HepG2 (cell line): ENCODE data around the gene ALOX5. TPM values are rescaled to one million over a fixed set of nuclear protein-coding genes. Genes with fewer than 3 reads are reported as not detected.

Source experiments
- ATAC-seq: fragments of 200-7000 bp; cut with Tn5 transposase; 3 replicates; pipeline ENCODE4 v1.9.1; 2020; ENCODE audit warnings: mild to moderate bottlenecking, moderate library complexity
- BruUV-seq: library from RNA; stranded (reverse); fragments of 400-500 nt; replicated peaks from 2 replicates; lab custom pipeline; 2021; lab: Mats Ljungman, UMichigan
- CTCF ChIA-PET: fragments of 300-600 bp; formaldehyde crosslinking; extraction: SDS; loops from one replicate; lab custom pipeline; 2021; ENCODE audit warnings: low total read pairs, inconsistent platforms, low intra/inter-chr PET ratio; lab: Yijun Ruan, JAX
- POLR2A ChIA-PET: fragments of 350-600 bp; sonication (Branson Sonifier 250); formaldehyde crosslinking; loops from one replicate; lab custom pipeline; 2020; ENCODE audit warnings: antibody characterized with exemption, inconsistent platforms; lab: Yijun Ruan, JAX
- DNase-seq: peaks from one replicate; pipeline ENCODE4 v3.0.0-alpha.2; 2015; ENCODE audit warnings: low spot score
- FAIRE-seq: peaks from 3 replicates; lab custom pipeline; 2011; peaks lifted over from hg19 to GRCh38; lab: Jason Lieb, UNC
- H2AFZ ChIP-seq: one replicate; pipeline ENCODE4 v1.6.1; 2011; ENCODE audit warnings: low read length, inconsistent platforms
- H3K27ac ChIP-seq: fragments of 300-600 bp; 3 replicates; pipeline ENCODE4 v1.8.0; 2011; ENCODE audit warnings: mixed run types, mild to moderate bottlenecking, mixed read lengths, low read length, inconsistent platforms; ENCODE audit not compliant: insufficient read depth; ENCODE audit errors: extremely low read length
- H3K27me3 ChIP-seq, 2 experiments: fragments of 200-600 bp in 1 of 2; 2 replicates in 1 of 2; 3 replicates in 1 of 2; pipeline versions ENCODE4 v1.6.0 to v1.8.0; 2011; ENCODE audit warnings: low read length in 2 of 2, mild to moderate bottlenecking in 2 of 2, moderate library complexity in 2 of 2, inconsistent platforms in 1 of 2; ENCODE audit not compliant: insufficient read depth in 2 of 2, control insufficient read depth in 1 of 2
- H3K36me3 ChIP-seq, 2 experiments: fragments of 200-600 bp in 1 of 2; replicated peaks in 1 of 2; 2 replicates in 1 of 2; 3 replicates in 1 of 2; pipeline versions ENCODE4 v1.5.1 to v1.8.0; 2011; ENCODE audit warnings: low read length in 2 of 2, inconsistent platforms in 1 of 2; ENCODE audit not compliant: insufficient read depth in 2 of 2, control insufficient read depth in 1 of 2
- H3K4me1 ChIP-seq: 2 replicates; pipeline ENCODE4 v1.5.1; 2012; ENCODE audit warnings: low read length, inconsistent platforms; ENCODE audit not compliant: insufficient read depth
- H3K4me2 ChIP-seq: 2 replicates; pipeline ENCODE4 v1.6.0; 2011; ENCODE audit warnings: low read depth, low read length, inconsistent platforms
- H3K4me3 ChIP-seq, 3 experiments: fragments of 200-600 bp in 1 of 3; sonication (generic), shearing (Covaris generic) in 1 of 3; replicated peaks in 1 of 3; 2 replicates each; pipeline ENCODE4 v1.5.1; 2011 to 2016; ENCODE audit warnings: low read length in 3 of 3, inconsistent platforms in 2 of 3, low read depth in 2 of 3, mild to moderate bottlenecking in 2 of 3, control low read depth in 1 of 3, mixed read lengths in 1 of 3; ENCODE audit not compliant: insufficient read depth in 1 of 3
- H3K79me2 ChIP-seq: one replicate; pipeline ENCODE4 v1.6.1; 2011; ENCODE audit warnings: low read length, inconsistent platforms; ENCODE audit not compliant: insufficient read depth
- H3K9ac ChIP-seq: 2 replicates; pipeline ENCODE4 v1.6.0; 2011; ENCODE audit warnings: mild to moderate bottlenecking, low read depth, low read length, inconsistent platforms; ENCODE audit not compliant: insufficient read depth
- H3K9me3 ChIP-seq: 2 replicates; pipeline ENCODE4 v1.5.1; 2012; ENCODE audit warnings: mild to moderate bottlenecking, low read length
- H4K20me1 ChIP-seq: 2 replicates; pipeline ENCODE4 v1.6.0; 2011; ENCODE audit warnings: inconsistent platforms, mild to moderate bottlenecking, low read length, moderate library complexity; ENCODE audit not compliant: insufficient read depth
- ATRX ChIP-seq: sonication (generic); formaldehyde crosslinking; IDR thresholded peaks from 2 replicates; pipeline ENCODE4 v1.4.0; 2020; ENCODE audit warnings: missing genetic modification reagents, borderline replicate concordance
- JARID2 ChIP-seq: sonication (generic); formaldehyde crosslinking; IDR thresholded peaks from 2 replicates; pipeline ENCODE4 v1.8.1; 2023; ENCODE audit warnings: missing genetic modification reagents, inconsistent platforms; ENCODE audit not compliant: insufficient replicate concordance
- ZMYM4 ChIP-seq: sonication (generic); formaldehyde crosslinking; IDR thresholded peaks from 2 replicates; pipeline ENCODE4 v1.8.1; 2023; ENCODE audit warnings: mild to moderate bottlenecking, missing genetic modification reagents
- ZNF44 ChIP-seq: sonication (generic); formaldehyde crosslinking; IDR thresholded peaks from 2 replicates; pipeline ENCODE4 v1.5.1; 2020; ENCODE audit warnings: mild to moderate bottlenecking, missing genetic modification reagents
- ZNF563 ChIP-seq: sonication (generic); formaldehyde crosslinking; IDR thresholded peaks from 2 replicates; pipeline ENCODE4 v1.8.0; 2022; ENCODE audit warnings: mild to moderate bottlenecking, moderate library complexity, missing genetic modification reagents
- WGBS: methylation state at CpG from one replicate; pipeline ENCODE4 v1.1.6; 2017; ENCODE audit warnings: low lambda C conversion rate; 5-methylcytosine and 5-hydroxymethylcytosine counted together
- in situ Hi-C: cut with HindIII; loops from 2 replicates; pipeline ENCODE4 v1.10.0; 2017; ENCODE audit warnings: low pct_unique_long_range_greater_than_20kb; ENCODE audit not compliant: extremely low pct_ligation_motif_present
- intact Hi-C: fragments of 100-400 bp; cut with micrococcal nuclease; formaldehyde crosslinking; loops from one replicate; pipeline ENCODE4 v1.10.0; 2022; ENCODE audit not compliant: unreplicated experiment
- polyA plus RNA-seq, 8 experiments: library from polyadenylated mRNA; depleted of rRNA in 3 of 8; stranded (reverse) in 7 of 8; unstranded in 1 of 8; fragments of >200 nt; fragmentation: Illumina TruSeq in 4 of 8; extraction: Trizol in 4 of 8; gene quantifications; 2 replicates each; pipeline versions ENCODE4 v1.2.1 to v1.2.3, GENCODE V29; 2011 to 2016; ENCODE audit warnings: low read depth in 4 of 8, missing spikeins in 1 of 8, mixed read lengths in 1 of 8; ENCODE audit not compliant: insufficient read depth in 1 of 8
- total RNA-seq, 5 experiments: library from RNA; depleted of rRNA; stranded (reverse); fragments of >200 nt; fragmentation: Illumina TruSeq; extraction: Trizol; gene quantifications; 2 replicates each; pipeline ENCODE4 v1.2.3, GENCODE V29; 2016; ENCODE audit warnings: low read depth in 1 of 5
- TF ChIP-seq, protein P1 (sequence below): sonication (generic); formaldehyde crosslinking; IDR thresholded peaks from 2 replicates; pipeline ENCODE4 v1.5.0; 2020; ENCODE audit warnings: mild to moderate bottlenecking, missing genetic modification reagents

The ALOX5 gene
- total and polyA plus RNA-seq, 2 of the 13 experiments (the other 11 are each of a cell fraction or from before 2014, with no cell fraction given), result 0.04 TPM; not detected in 1

GRCh38 chr10:45454262-45454661 is 80.2 kb downstream of the ALOX5 start:
- Histone ChIP-seq H3K79me2 (no peaks in the 10 kb centered on the region), H3K36me3 (peaks cover 7 to 18% of the 10 kb centered on the region in 2 experiments; a peak in 4 of 5 replicates), H2AFZ (no peak overlapping the region), H3K4me1 (peaks cover 8% of the 10 kb centered on the region; the same call in 1 of the 2 replicates), H3K4me3 (no peak overlapping the region), H3K27me3 (no peaks in the 10 kb centered on the region), H3K9me3 (no peaks in the 10 kb centered on the region), H4K20me1 (no peaks in the 10 kb centered on the region), H3K27ac (no peak overlapping the region), H3K4me2 (no peak overlapping the region), H3K9ac (no peak overlapping the region)
- no TSS peak for BruUV-seq
- no peak for DNase-seq
- no peak for FAIRE-seq
- 88% methylated on average over 9 of the region's 9 CpGs for WGBS
- CTCF ChIA-PET, result no interaction called here
- in situ Hi-C loops (no loop called here), intact Hi-C loops (no loop called here)
- no peak for TF ChIP-seq ZNF563
- TF ChIP-seq ATRX (CRISPR knock-in tag), result no peak
- TF ChIP-seq JARID2, result no peak
- no peak for ATAC-seq
- POLR2A ChIA-PET, result no interaction called here

DNA sequence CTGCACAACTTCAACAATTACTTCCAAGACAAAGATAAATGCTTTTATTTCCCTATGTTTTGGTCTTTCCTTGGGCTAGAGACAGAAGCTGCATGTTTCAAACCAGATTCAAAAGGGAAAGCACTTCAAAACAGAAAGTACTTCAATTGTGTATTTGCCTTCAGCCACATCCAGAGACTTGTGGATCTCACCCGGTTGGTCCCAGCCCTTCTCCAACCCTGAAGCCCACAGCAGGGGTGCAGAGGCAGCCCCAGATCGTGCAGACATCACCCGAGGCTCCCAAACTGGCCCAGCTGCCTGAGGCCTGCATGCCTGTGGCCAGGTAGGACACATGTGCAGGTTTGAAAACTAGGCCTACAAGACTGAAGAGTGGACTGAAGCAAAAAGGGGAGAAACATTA is 80.8 kb downstream of the ALOX5 start:
- Histone ChIP-seq H3K4me3 (no peak overlapping the region), H3K4me1 (peaks cover 8% of the 10 kb centered on the region; the same call in 1 of the 2 replicates), H3K27ac (no peak overlapping the region), H3K9ac (no peak overlapping the region), H2AFZ (no peak overlapping the region), H3K9me3 (no peaks in the 10 kb centered on the region), H3K36me3 (peaks cover 10 to 23% of the 10 kb centered on the region in 2 experiments; a peak in 4 of 5 replicates), H4K20me1 (no peaks in the 10 kb centered on the region), H3K79me2 (no peaks in the 10 kb centered on the region), H3K4me2 (no peak overlapping the region), H3K27me3 (no peaks in the 10 kb centered on the region)
- DNase-seq, result no peak
- intact Hi-C loops, result no loop called here
- CTCF ChIA-PET, result no interaction called here
- BruUV-seq, result no TSS peak
- no peak for ATAC-seq
- POLR2A ChIA-PET, result no interaction called here
- FAIRE-seq, result no peak
- no peak for TF ChIP-seq ZNF44 (CRISPR knock-in tag)
- TF ChIP-seq ZMYM4 (CRISPR knock-in tag), result no peak
- TF ChIP-seq, protein P1, sequence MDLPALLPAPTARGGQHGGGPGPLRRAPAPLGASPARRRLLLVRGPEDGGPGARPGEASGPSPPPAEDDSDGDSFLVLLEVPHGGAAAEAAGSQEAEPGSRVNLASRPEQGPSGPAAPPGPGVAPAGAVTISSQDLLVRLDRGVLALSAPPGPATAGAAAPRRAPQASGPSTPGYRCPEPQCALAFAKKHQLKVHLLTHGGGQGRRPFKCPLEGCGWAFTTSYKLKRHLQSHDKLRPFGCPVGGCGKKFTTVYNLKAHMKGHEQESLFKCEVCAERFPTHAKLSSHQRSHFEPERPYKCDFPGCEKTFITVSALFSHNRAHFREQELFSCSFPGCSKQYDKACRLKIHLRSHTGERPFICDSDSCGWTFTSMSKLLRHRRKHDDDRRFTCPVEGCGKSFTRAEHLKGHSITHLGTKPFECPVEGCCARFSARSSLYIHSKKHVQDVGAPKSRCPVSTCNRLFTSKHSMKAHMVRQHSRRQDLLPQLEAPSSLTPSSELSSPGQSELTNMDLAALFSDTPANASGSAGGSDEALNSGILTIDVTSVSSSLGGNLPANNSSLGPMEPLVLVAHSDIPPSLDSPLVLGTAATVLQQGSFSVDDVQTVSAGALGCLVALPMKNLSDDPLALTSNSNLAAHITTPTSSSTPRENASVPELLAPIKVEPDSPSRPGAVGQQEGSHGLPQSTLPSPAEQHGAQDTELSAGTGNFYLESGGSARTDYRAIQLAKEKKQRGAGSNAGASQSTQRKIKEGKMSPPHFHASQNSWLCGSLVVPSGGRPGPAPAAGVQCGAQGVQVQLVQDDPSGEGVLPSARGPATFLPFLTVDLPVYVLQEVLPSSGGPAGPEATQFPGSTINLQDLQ (CRISPR knock-in tag), result no peak
- 82% methylated on average over 3 of the region's 3 CpGs for WGBS
- in situ Hi-C loops, result no loop called here
